ENCODE measurements around the gene CCDC197. TPM values are rescaled to one million over a fixed set of nuclear protein-coding genes. Genes with fewer than 3 reads are reported as not detected.

CCDC197 gene
- total RNA-seq, 1 donor = not detected

GRCh38 chr14:93972618-93973205 lies 24.4 kb upstream of the CCDC197 start:
- Histone ChIP-seq H3K4me1 (ENCODE audit: insufficient read depth, low read length) (peaks cover 3% of the 10 kb centered on the region), H4K20me1 (ENCODE audit: insufficient read depth, low read length) (no peaks in the 10 kb centered on the region), H3K27me3 (ENCODE audit: insufficient read depth, low read length) (no peaks in the 10 kb centered on the region), H3K79me2 (ENCODE audit: insufficient read depth, low read length) (no peaks in the 10 kb centered on the region), H3K4me3 (ENCODE audit: insufficient read depth, low read length) (no peak overlapping the region), H3K9me3 (ENCODE audit: low read depth, low read length) (no peaks in the 10 kb centered on the region), H3K36me3 (ENCODE audit: insufficient read depth, low read length) (no peaks in the 10 kb centered on the region), H3K4me2 (ENCODE audit: insufficient read depth, low read length) (no peak overlapping the region), H2AFZ (ENCODE audit: low read length) (no peak overlapping the region), H3K27ac (ENCODE audit: low read depth, low read length) (no peak overlapping the region)
- peak; percentile 66 for DNase-seq (ENCODE audit: insufficient read length, low spot score, missing footprints)
- no peak for TF ChIP-seq CTCF (IDR thresholded peaks at IDR 0.05; ENCODE audit: extremely low read depth, low read depth, low read length)

DNA sequence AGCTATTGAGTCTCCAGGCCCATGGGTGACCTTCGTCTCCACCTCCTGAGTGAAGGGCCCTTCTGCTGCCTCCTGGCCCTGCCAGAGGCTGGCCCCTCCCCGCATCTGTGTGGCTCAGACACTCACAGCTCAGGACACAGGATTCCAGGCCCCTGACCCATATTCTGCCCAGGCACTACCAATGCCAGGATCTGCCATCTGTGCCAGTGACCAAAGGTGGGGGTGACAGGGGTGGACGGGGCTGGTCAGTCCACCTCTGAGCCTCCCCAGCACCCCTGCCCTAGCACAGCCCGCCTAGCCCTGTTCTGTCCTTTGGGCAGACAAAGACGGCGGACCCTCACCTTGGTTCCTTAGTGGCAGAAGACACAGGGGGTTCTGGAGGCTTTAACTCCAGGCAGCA lies 23.5 kb upstream of the CCDC197 start:
- Histone ChIP-seq H3K4me1 (ENCODE audit: insufficient read depth, low read length) (peaks cover 3% of the 10 kb centered on the region), H3K4me2 (ENCODE audit: insufficient read depth, low read length) (no peak overlapping the region)
- no peak for TF ChIP-seq CTCF (IDR thresholded peaks at IDR 0.05; ENCODE audit: extremely low read depth, low read depth, low read length)

GRCh38 chr14:93974299-93974698 lies 22.8 kb upstream of the CCDC197 start:
- Histone ChIP-seq H3K9me3 (ENCODE audit: low read depth, low read length) (no peaks in the 10 kb centered on the region), H3K36me3 (ENCODE audit: insufficient read depth, low read length) (no peaks in the 10 kb centered on the region), H3K4me3 (ENCODE audit: insufficient read depth, low read length) (no peak overlapping the region), H3K4me2 (ENCODE audit: insufficient read depth, low read length) (no peak overlapping the region), H2AFZ (ENCODE audit: low read length) (no peak overlapping the region), H3K27me3 (ENCODE audit: insufficient read depth, low read length) (no peaks in the 10 kb centered on the region), H3K27ac (ENCODE audit: low read depth, low read length) (no peak overlapping the region), H4K20me1 (ENCODE audit: insufficient read depth, low read length) (no peaks in the 10 kb centered on the region), H3K79me2 (ENCODE audit: insufficient read depth, low read length) (no peaks in the 10 kb centered on the region), H3K4me1 (ENCODE audit: insufficient read depth, low read length) (peaks cover 3% of the 10 kb centered on the region)
- no peak for TF ChIP-seq CTCF (IDR thresholded peaks at IDR 0.05; ENCODE audit: extremely low read depth, low read depth, low read length)
- DNase-seq (ENCODE audit: insufficient read length, low spot score, missing footprints) = no peak

More for the DNA sequence above, 23.5 kb upstream of the CCDC197 start:
- H4K20me1 ChIP-seq (ENCODE audit: insufficient read depth, low read length) = no peaks in the 10 kb centered on the region
- no peak overlapping the region for H3K4me3 ChIP-seq (ENCODE audit: insufficient read depth, low read length)
- no peak for DNase-seq (ENCODE audit: insufficient read length, low spot score, missing footprints)
- H3K79me2 ChIP-seq (ENCODE audit: insufficient read depth, low read length) = no peaks in the 10 kb centered on the region
- no peak overlapping the region for H2AFZ ChIP-seq (ENCODE audit: low read length)
- H3K9me3 ChIP-seq (ENCODE audit: low read depth, low read length) = no peaks in the 10 kb centered on the region
- H3K27me3 ChIP-seq (ENCODE audit: insufficient read depth, low read length) = no peaks in the 10 kb centered on the region
- H3K27ac ChIP-seq (ENCODE audit: low read depth, low read length) = no peak overlapping the region
- no peaks in the 10 kb centered on the region for H3K36me3 ChIP-seq (ENCODE audit: insufficient read depth, low read length)

DNA sequence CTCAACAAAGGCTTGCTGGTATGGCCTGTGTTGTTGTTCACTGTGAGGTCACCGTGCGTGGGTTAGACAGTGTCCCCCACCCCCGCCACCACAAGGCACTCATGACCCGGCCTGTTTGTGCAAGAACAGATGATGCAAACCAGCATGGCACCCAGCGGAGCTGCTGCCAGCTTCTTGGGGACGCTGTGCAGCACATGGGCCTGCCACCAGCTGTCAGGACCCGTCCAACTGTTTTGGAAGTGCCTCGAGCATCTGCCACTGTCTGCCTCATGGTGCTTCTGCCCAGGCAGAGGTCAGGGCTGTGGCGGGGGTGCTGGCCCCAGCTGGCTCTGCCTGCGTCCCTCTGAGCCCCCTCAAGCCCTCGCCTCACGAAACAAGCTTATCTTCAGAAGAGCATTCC lies 22.3 kb upstream of the CCDC197 start:
- H3K79me2 ChIP-seq (ENCODE audit: insufficient read depth, low read length) = no peaks in the 10 kb centered on the region
- H3K4me2 ChIP-seq (ENCODE audit: insufficient read depth, low read length) = no peak overlapping the region
- no peak overlapping the region for H2AFZ ChIP-seq (ENCODE audit: low read length)
- TF ChIP-seq CTCF (IDR thresholded peaks at IDR 0.05; ENCODE audit: extremely low read depth, low read depth, low read length) = no peak
- no peak overlapping the region for H3K4me3 ChIP-seq (ENCODE audit: insufficient read depth, low read length)
- no peaks in the 10 kb centered on the region for H3K9me3 ChIP-seq (ENCODE audit: low read depth, low read length)
- H3K36me3 ChIP-seq (ENCODE audit: insufficient read depth, low read length) = no peaks in the 10 kb centered on the region
- no peaks in the 10 kb centered on the region for H4K20me1 ChIP-seq (ENCODE audit: insufficient read depth, low read length)
- H3K4me1 ChIP-seq (ENCODE audit: insufficient read depth, low read length) = peaks cover 3% of the 10 kb centered on the region
- no peaks in the 10 kb centered on the region for H3K27me3 ChIP-seq (ENCODE audit: insufficient read depth, low read length)
- H3K27ac ChIP-seq (ENCODE audit: low read depth, low read length) = no peak overlapping the region
- DNase-seq (ENCODE audit: insufficient read length, low spot score, missing footprints) = no peak
